Activated CD4-positive, CD25-positive, alpha-beta regulatory T cell treated with anti-CD3 and anti-CD28 coated beads, Interleukin-2, amount 50 U/mL, for 24 hours (primary cell): ENCODE measurements around the gene LRCH2.
"Not testable (repeated sequence)": the region's sequence is repeated elsewhere in the genome, so short reads cannot be mapped to it uniquely, and the experiment has no call there.

ENCODE experiments used
- ATAC-seq, 2 donors: fragments of 150-1000 bp; cut with Tn5 transposase; one replicate each; pipeline ENCODE4 v1.10.0; 2021; ENCODE audit warnings: mild to moderate bottlenecking in 1 of 2, moderate library complexity in 1 of 2

The LRCH2 gene, protein sequence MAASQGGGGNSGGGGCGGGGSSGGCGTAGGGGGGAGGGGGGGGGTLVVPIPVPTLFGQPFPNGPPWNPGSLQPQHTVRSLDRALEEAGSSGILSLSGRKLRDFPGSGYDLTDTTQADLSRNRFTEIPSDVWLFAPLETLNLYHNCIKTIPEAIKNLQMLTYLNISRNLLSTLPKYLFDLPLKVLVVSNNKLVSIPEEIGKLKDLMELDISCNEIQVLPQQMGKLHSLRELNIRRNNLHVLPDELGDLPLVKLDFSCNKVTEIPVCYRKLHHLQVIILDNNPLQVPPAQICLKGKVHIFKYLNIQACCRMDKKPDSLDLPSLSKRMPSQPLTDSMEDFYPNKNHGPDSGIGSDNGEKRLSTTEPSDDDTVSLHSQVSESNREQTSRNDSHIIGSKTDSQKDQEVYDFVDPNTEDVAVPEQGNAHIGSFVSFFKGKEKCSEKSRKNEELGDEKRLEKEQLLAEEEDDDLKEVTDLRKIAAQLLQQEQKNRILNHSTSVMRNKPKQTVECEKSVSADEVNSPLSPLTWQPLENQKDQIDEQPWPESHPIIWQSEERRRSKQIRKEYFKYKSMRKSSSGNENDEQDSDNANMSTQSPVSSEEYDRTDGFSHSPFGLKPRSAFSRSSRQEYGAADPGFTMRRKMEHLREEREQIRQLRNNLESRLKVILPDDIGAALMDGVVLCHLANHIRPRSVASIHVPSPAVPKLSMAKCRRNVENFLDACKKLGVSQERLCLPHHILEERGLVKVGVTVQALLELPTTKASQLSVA

DNA sequence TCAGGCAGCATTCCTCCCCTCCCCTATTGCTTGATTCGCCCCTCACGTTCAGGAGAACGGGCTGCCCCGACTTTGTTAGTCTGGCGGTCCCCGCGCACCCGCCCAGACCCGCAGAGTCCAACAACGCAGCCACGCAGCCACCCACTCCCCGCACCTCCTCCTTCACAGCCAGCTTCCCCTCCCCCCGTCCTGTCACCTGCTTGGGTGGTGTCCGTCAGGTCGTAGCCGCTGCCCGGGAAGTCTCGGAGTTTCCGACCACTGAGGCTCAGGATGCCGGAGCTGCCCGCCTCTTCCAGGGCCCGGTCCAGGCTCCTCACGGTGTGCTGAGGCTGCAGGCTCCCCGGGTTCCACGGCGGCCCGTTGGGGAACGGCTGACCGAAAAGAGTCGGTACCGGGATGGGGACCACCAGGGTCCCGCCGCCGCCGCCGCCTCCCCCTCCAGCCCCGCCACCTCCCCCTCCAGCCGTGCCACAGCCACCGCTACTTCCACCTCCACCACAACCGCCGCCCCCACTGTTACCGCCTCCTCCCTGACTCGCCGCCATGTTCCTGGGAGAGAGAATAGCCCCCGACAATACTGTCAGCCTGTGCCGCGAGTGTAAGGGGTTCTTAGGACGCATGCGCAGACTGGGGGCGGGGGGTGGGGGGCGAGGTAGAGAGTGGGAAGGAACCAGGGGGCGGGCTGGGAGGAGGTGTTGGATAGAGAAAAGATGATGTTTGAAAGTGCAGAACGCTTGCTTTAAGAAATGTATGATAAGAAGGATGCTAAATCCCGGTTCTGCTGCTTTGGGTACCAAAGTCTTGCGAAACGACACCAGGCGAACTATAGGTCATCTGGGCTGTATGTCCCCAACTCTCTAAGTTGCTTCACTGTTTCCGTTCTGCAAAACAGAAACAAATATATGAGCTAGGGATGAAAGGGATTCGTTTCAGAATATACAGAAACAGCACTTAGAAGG lies at the start of gene LRCH2:
LRCH2 (minus strand) TSS at position 600 of the 959 bp plus-strand sequence; CDS start at position 545, 55 bp downstream.
- ATAC-seq = no peak

DNA sequence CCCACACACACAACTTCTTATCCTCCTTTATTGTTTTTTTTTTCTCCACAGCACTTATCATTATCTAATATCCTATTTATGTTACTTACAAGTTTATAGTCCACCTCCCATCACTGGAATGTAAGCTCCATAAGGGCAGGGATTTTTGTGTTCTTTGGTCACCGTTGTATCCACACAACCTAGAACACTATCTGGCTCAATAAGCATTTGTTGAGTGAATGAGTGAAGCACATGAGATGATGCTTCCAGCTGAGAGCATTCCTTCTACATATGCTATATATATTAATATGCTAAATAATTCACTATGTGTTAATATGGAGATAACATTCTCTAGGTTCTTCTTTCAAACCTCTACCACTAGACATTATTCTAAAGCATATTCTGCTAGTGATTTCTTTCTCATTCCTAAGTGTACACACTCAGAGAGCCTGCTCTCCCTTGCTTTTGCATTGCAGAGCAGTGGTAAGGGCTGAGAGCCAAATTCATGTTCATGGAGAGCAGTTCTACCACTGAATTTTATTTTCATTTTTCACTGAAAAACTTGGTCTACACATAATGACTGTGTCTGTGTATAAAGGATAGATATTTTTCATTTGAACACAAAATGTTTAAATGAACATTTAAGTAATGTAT lies 35.3 kb upstream of the LRCH2 start:
- ATAC-seq = no peak

DNA sequence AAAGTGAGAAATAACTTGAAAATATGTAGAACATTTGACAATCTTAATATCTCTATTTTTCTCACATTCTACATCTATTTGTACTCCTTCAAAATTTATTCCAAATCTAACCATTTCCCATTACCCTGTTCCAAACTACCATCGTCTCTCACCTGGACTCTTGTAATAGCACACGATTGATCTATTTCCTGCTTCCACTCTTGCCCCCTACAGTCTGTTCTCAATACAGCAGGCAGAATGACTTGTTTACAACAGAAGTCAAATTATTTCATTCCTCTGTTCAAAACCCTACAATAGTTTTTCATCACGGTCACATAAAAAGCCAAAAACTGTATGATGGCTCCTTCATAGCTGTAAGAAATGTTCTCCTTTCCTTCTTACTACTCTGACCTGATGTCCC lies 34.5 kb upstream of the LRCH2 start:
- ATAC-seq = no peak

DNA sequence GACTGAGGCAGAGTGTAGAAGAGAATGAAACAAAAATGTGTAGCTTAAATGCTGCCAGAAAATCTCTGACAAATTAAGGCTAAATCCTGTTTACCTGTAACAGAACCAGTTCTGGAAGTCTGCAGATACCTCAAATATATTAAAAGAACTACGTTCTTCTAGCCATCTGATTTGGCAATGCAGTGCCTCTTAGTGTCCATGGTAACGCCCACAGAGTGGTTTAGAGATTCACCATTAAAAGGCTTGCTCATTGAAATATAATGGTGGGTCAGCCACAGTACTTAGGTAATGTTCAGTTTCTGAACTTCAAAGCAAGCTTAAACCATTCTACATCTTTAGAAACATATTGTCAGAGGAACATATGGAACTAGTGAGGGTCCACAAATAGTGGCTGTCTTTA lies 32.4 kb upstream of the LRCH2 start:
- ATAC-seq = no peak

DNA sequence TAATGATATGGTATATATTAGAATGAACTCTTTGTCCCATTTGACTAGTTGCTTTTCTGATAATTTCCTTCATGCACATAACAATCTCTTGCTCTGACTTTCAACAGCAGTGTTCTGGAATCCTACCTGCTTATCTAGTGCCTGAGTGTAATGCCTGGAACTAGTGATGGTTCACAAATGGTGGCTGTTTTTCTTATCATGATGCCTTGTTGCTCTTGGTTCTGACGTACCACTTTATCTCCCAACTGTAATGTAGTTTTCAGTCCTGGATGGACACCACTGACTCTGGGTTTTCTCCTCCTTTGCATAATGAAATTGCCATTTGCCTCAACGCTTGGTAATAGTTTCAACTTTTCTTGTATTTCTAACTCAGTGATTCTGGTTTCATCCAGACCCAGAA lies 30.1 kb upstream of the LRCH2 start:
- ATAC-seq = no peak

DNA sequence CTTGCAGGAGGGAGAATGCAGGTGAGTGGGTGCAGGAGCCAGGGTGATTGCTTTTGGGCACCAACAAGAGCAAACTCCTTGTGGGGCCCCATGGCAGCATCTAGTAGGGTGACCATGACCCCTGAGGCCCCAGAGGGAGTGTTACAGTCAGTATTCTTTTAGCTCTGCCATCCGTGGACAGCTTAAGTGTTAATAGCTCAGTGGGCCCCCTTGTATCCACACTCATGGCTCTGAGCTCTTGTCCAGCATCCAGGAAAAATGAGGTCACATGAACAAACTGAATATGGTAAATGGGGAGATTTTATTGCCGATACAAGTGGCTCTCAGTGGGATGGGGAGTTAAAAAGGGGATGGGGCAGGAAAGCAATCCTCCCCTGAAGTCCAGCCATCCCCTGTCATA lies 27.3 kb upstream of the LRCH2 start:
- ATAC-seq = no peak

DNA sequence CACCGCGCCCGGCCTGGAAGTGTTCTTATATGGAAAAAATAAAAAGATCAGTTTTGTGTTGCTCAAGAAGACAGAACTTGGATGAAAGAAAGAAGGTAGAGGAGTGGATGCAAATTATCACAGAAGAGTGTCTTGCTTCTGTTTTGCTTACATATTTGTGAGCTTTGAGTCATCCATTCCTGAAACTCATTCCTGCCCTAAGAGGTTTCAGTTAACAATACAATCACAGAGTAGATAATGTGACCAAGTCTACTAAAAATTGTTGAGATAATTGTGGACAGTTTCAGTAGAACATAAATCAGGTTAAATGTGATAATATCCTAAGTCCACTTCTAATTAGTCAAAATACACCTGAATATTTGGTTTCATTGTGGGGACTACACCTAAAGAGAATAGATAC lies 26.4 kb upstream of the LRCH2 start:
- no peak for ATAC-seq

DNA sequence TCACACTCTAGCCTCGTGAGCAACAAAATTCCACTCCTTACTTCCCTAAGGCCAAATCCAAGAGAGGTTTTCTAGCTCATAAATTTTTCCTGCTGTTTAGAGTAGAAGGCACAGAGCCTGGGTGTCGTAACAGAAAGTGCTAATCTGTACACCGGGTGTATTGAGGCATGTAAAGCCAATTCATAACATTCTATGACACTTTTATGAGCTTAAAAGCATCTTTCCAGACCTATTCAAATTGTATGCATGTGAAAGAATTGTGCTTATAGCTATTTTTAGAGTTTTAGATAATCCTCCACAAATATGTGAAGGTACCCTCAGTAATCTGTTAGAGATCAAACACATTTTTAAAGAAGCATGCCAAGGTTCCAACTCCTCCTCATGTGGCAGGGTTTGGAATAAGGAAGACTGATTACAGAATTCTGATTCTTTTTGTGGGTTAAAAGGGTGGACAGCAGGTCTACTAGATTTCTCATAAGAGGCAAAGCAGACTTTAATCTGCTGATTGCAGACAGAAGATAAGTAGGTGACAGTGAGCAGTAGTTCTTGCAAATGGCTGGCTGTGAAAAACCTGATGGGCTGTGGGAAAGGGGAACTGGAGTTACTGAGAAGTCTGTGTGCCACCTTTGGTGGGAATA lies 25.5 kb upstream of the LRCH2 start:
- no peak for ATAC-seq

DNA sequence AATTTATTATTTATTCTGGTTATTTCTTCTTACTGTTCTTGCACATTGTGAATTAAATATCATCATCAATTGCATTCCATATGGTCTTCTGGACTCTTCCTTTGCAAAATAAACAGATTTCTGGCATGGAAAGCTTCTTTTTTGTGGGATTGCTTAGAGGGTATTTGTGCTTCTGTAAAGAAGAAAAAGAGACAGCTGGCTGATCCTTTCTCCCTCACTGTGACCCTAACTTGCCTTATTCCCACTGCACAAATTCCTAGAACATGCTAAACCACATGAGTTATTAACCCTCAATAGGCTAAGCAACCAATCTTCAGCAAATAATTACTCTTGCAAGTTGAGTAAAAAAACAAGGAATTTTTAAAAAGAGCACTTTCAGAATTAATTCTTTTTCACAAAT lies 23.8 kb upstream of the LRCH2 start:
- ATAC-seq = no peak

DNA sequence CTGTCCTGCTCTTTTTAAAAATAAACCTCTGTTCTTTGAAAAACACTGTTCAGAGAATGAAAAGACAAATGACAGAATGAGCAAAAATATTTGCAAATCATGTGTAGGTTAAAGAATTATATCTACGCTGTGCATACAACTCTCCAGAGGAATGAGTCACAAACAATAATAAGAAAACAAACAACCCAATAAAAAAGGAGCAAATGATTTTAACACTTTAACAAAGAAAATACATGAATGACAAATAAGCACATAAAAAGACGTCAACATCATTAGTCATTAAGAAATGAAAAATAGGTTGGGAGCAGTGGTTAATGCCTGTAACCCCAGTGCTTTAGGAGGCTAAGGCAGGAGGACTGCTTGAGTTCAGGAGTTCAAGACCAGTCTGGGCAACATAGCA lies 21.1 kb upstream of the LRCH2 start:
- no peak for ATAC-seq

DNA sequence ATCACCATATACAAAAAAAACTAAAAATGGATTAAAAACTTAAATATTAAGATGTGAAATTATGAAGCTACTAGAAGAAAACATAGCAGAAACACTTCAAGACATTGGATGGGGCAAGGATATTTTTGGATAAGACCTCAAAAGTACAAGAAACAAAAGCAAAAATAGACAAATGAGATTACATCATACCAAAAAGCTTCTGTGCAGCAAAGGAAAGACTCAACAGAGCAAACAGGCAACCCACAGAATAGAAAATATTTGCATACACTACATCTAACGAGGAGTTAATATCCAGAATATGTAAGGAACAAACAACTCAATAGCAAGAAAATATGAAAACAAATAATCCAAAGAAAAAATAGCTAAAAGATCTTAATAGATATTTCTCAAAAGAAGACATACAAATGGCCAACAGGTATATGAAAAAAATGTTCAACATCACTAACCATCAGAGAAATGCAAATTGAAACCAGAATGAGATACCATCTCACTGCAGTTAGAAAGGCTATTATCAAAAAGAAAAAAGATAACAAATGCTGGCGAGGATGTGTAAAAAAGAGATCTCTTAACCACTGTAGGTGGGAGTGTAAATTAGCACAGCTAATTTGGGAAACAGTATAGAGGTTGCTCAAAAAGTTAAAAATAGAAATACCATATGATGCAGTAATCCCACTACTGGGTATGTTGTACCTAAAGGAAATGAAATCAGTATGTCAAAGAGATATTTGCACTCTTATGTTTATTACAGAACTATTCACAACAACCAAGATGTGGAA lies 17.8 kb upstream of the LRCH2 start:
- ATAC-seq = no peak

DNA sequence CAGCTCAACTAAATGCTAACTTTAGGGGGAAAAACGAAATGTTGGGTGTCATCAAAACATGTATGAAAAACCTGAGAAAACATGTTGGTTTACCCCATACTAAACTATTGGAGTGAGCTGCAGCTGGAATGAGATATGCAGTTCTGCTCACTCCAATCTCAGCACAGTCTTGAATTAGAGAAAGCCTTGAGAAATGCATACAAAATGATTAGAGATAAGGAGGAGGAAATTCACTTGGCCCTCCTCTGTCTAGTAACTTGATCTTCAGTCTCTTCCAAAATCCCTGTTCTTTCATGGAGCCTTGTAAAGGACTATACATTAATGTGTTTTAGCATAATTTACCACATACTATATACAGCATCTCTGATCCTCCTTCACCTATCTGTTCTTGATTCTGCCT lies 3.2 kb upstream of the LRCH2 start:
- ATAC-seq = no peak

DNA sequence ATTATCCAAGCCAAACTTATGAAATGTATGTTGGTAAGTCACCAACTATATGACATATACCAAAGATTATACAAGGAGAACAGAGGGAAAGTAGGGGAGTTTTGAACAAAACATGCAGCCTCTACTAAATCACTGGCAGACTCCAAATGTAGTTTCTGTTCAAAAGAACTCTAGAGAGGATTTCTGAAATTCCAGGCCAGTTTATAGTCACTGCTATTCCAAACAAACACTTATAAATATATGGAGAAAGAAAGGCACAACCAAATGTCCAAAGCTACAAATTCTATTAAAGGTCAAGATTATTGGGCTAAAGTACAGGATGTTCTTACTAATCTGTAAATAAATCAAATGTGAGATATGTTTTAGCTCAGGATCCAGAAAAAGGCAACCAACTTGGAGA lies 2.7 kb upstream of the LRCH2 start:
- no peak for ATAC-seq

DNA sequence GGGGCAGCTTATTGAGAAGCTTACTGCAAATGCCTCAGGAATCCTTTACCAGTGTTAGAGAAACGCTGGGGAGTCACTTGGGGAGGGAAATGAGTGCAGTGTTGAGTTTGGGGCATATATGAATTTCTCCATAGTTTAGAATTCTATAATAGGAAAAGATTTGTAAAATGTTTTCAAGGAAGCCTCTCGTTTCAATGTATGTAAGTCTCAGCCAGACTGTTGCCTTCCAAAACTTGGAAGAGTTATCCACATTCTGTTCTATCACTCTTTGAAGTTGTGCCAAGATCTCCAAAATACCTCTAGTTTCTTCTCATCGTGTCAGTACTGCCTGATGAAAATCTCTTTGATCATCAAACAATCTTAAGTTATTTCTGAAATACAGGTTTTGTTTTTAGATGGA lies 565 bp upstream of the LRCH2 start:
- no peak for ATAC-seq

DNA sequence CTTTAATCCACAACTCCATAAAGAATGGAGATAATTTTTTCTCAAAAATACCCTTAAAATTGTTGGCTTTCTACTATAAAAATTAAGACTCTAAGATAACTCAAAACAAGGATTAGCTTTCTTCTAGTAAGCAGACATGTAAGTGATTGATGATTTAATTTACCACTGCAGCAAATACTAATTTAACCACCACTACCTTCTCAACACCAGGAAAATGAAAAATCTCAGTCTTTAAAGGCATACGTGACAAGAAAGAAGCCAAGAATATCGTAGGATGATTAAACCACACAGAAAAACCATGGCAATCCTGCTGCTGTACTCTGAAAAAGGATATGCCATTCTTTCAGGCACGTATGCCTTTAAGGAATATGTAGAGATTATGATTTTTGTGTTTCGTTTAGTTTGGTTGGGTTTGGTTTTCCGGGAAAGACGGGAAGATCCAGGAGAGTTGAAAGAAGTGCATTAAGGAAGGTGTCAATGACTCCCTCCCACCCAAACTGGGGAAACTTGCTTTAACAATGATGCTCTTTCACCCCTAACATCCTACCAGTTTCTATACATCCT lies 881 bp downstream of the LRCH2 start:
- ATAC-seq = no peak

DNA sequence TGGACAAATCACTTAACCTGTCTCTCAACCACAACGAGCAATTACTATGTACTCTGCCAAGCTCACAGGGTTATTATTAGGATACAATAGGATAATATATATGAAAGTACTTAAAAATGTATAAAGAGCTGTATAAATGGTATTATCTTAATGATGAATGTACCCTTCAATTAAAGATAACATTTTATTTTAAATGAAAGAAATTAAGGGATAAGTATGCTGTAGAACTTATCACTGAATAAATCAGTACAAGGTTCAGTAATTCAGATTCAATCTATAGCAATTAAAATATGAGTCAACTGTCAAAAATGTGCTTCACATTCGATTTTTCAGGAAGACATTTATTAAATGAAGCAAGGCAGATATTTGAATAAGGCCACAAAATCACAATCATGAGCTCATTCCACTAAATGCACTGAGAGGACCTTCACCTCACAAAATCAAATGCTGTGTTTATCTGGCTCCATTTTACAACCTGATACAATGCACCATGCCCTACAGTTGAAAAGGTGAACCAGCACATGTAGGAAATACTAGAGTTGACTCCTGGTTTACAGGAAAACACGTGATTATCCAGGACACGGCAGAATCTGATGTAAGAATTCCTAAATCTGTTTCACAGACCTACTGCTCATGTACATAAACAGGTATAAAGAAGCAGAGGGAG lies 4.4 kb downstream of the LRCH2 start:
- ATAC-seq = no peak

DNA sequence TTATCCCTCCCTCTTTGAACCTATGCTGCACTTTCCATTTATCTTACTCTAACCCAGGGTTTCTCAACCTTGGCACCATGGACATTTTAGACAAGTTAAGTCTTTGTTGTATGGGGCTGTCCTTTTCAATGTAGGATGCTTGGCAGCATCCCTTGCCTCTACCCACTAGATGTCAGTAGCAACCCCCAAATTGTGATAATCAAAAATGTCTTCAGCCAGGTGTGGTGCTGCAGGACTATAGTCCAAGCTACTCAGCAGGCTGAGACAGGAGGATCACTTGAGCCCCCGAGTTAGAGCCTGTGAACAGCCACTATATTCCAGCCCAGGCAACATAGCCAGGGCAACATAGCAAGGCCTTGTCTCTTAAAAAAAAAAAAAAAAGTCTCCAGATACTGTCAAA lies 7.0 kb downstream of the LRCH2 start:
- no peak for ATAC-seq

DNA sequence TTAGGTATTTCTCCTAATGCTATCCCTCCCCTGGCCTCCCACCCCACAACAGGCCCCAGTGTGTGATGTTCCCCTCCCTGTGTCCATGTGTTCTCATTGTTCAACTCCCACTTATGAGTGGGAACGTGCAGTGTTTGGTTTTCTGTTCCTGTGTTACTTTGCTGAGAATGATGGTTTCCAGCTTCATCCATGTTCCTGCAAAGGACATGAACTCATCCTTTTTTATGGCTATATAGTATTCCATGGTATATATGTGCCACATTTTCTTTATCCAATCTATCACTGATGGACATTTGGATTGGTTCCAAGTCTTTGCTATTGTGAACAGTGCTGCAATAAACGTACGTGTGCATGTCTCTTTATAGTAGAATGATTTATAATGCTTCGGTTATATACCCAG lies 16.6 kb downstream of the LRCH2 start:
- ATAC-seq = not testable (repeated sequence)

DNA sequence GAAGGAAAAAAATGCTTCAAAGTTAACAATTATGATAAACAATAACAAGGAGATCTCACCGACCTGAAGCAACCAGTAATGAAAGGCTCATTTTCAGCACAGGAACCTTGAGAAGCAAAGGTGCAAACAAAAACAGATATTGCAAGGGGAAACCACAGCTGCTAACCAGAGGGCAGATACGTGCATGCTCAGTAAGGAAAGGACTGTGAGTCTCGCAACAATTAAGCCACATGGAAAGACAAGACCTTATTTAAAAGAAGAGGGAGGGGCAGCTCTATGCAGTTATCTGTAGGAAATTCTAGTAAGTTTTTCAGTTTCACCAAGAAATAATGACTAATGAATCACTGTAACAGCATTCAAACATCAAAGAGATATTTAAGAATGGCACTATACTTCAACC lies 19.3 kb downstream of the LRCH2 start:
- no peak for ATAC-seq

DNA sequence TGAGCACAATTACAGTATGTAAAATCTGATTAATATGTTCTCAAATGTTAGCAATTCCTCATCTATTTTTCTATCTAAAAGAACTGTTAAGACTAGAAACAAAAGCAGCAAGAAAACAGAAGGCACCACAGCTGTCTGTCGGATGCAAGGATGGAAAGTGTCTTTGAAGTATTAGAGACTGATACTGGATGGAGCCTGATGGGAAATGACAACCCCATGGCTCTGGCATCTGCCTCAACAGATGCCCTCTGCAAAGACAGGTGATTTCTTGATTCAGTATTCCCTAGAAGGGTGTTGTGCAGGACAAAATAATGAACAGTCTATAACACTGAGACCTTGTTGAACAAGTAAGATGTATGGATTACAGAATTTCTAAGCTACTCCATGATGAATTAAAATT lies 19.7 kb downstream of the LRCH2 start:
- ATAC-seq = no peak
